Colonic mucosa (tissue), 4 donors: Measurements from ENCODE around the gene MAML2. TPM values are rescaled to one million over a fixed set of nuclear protein-coding genes. Genes with fewer than 3 reads are reported as not detected.
A peak's percentile ranks its signal among the peaks of the same experiment; 100 is the strongest.

Experiments used
- DNase-seq: peaks from one replicate; pipeline ENCODE4 v3.0.0-alpha.2; 2020
- H3K27ac ChIP-seq: fragments of 200-600 bp; one replicate; pipeline ENCODE4 v1.8.0; 2021
- H3K27me3 ChIP-seq: fragments of 200-600 bp; one replicate; pipeline ENCODE4 v1.8.0; 2021
- H3K36me3 ChIP-seq: fragments of 200-600 bp; one replicate; pipeline ENCODE4 v1.8.0; 2021
- H3K4me1 ChIP-seq: fragments of 200-600 bp; one replicate; pipeline ENCODE4 v1.8.0; 2021; ENCODE audit warnings: mild to moderate bottlenecking
- H3K4me3 ChIP-seq: fragments of 200-600 bp; one replicate; pipeline ENCODE4 v1.8.0; 2021
- H3K9ac ChIP-seq, 2 donors: one replicate each; pipeline ENCODE4 v1.7.0; 2013; ENCODE audit warnings: control low read depth in 2 of 2, low read depth in 2 of 2, low read length in 2 of 2
- H3K9me3 ChIP-seq: fragments of 200-600 bp; one replicate; pipeline ENCODE4 v1.8.0; 2021
- CTCF ChIP-seq: fragments of 200-600 bp; IDR thresholded peaks from one replicate; pipeline ENCODE4 v1.8.0; 2022; ENCODE audit warnings: antibody characterized with exemption, mild to moderate bottlenecking
- intact Hi-C: fragments of 100-400 bp; cut with DNase I; formaldehyde crosslinking; loops from one replicate; pipeline ENCODE4 v1.14.1; 2022
- total RNA-seq, 2 donors: library from RNA; stranded (reverse); fragmentation: NEBNext Ultra II Directional in 1 of 2; extraction: Animal tissue kit (Norgen Biotek cat#: 25700) in 1 of 2; gene quantifications; one replicate each; pipeline ENCODE4 v1.2.1, GENCODE V29; 2021
- donor health status: healthy.
- donor health status: DM: no; HTN: no; CAD: no.
- donor health status: DM: no; HTN: no; CAD: no.

The MAML2 gene
- 10 to 100 TPM; 10.4 to 11.0 TPM for total RNA-seq

- Histone ChIP-seq H3K9me3 (no peaks in the 10 kb centered on the region), H3K27ac (peak within 1 kb of the TSS; percentile 79), H3K4me3 (peak within 1 kb of the TSS; percentile 69), H3K4me1 (peaks cover 18% of the 10 kb centered on the region), H3K36me3 (no peaks in the 10 kb centered on the region), H3K27me3 (no peaks in the 10 kb centered on the region), H3K9ac (peak within 1 kb of the TSS; percentile 4 to 68)
- intact Hi-C loops: loop anchor here (2.0 kb wide), 1 partner anchor 288 kb away; no protein-coding TSS in a partner anchor
- peak; percentile 94 for TF ChIP-seq CTCF
- DNase-seq: peak; percentile 93
Measured at GRCh38 chr11:96342961-96343711, at the start of gene MAML2. Gene MAML2 (minus strand): TSS chr11:96343195. CDS start chr11:96341895, 1,300 bp downstream.

GRCh38 chr11:96391698-96392307, 48.8 kb upstream of the MAML2 start:
- no peak overlapping the region for H3K9ac ChIP-seq
- H3K27ac ChIP-seq: no peak overlapping the region
- no peaks in the 10 kb centered on the region for H3K4me1 ChIP-seq
- H3K27me3 ChIP-seq: no peaks in the 10 kb centered on the region
- H3K36me3 ChIP-seq: no peaks in the 10 kb centered on the region
- H3K4me3 ChIP-seq: no peak overlapping the region
- no peaks in the 10 kb centered on the region for H3K9me3 ChIP-seq
- no peak for DNase-seq
- intact Hi-C loops: loop anchor here (10.0 kb wide), 1 partner anchor 547 kb away; no protein-coding TSS in a partner anchor
- TF ChIP-seq CTCF: no peak

GRCh38 chr11:96390488-96390792, 47.4 kb upstream of the MAML2 start:
- H3K9ac ChIP-seq: peak overlapping the region; percentile 88 to 93
- peak overlapping the region; percentile 85 for H3K4me3 ChIP-seq
- H3K27ac ChIP-seq: peak overlapping the region; percentile 86
- intact Hi-C loops: loop anchor here (10.0 kb wide), 1 partner anchor 546 kb away; no protein-coding TSS in a partner anchor
- no peak for TF ChIP-seq CTCF
- no peak for DNase-seq
- H3K9me3 ChIP-seq: no peaks in the 10 kb centered on the region
- H3K27me3 ChIP-seq: no peaks in the 10 kb centered on the region
- no peaks in the 10 kb centered on the region for H3K4me1 ChIP-seq
- no peaks in the 10 kb centered on the region for H3K36me3 ChIP-seq

- intact Hi-C loops: loop anchor here (10.0 kb wide), 2 partner anchors 465 to 545 kb away; partner anchors contain the start of gene MTMR2
- Histone ChIP-seq H3K4me1 (no peaks in the 10 kb centered on the region), H3K9ac (peak within 1 kb of the TSS; percentile 88 to 93), H3K9me3 (no peaks in the 10 kb centered on the region), H3K36me3 (no peaks in the 10 kb centered on the region), H3K27ac (peak within 1 kb of the TSS; percentile 86), H3K4me3 (peak within 1 kb of the TSS; percentile 85), H3K27me3 (no peaks in the 10 kb centered on the region)
- peak; percentile 99 for DNase-seq
- TF ChIP-seq CTCF: no peak
Measured at GRCh38 chr11:96389720-96390487, 46.9 kb upstream of the MAML2 start, which contains the start of the genes CCDC82 and JRKL. Gene CCDC82 (minus strand): TSS chr11:96389912. CDS start chr11:96384747, 5,165 bp downstream. Gene JRKL (plus strand): TSS chr11:96390013. CDS start chr11:96390650, 637 bp downstream.
